Measurements from ENCODE around the gene NCAPD3. TPM values are rescaled to one million over a fixed set of nuclear protein-coding genes. Genes with fewer than 3 reads are reported as not detected.

The NCAPD3 gene
- total and polyA plus RNA-seq, 2 of the 13 experiments (the other 11 are each of a cell fraction or from before 2014, with no cell fraction given), result 20.7 to 25.6 TPM

- no peak for TF ChIP-seq MED1 (CRISPR knock-in tag; IDR thresholded peaks at IDR 0.05)
- TF ChIP-seq ZFP36 (IDR thresholded peaks at IDR 0.05; ENCODE audit: borderline replicate concordance, low read depth, low read length, partially characterized antibody), result no peak
- TF ChIP-seq ZBTB7B (CRISPR knock-in tag; IDR thresholded peaks at IDR 0.05), result no peak
- TF ChIP-seq, protein P1, sequence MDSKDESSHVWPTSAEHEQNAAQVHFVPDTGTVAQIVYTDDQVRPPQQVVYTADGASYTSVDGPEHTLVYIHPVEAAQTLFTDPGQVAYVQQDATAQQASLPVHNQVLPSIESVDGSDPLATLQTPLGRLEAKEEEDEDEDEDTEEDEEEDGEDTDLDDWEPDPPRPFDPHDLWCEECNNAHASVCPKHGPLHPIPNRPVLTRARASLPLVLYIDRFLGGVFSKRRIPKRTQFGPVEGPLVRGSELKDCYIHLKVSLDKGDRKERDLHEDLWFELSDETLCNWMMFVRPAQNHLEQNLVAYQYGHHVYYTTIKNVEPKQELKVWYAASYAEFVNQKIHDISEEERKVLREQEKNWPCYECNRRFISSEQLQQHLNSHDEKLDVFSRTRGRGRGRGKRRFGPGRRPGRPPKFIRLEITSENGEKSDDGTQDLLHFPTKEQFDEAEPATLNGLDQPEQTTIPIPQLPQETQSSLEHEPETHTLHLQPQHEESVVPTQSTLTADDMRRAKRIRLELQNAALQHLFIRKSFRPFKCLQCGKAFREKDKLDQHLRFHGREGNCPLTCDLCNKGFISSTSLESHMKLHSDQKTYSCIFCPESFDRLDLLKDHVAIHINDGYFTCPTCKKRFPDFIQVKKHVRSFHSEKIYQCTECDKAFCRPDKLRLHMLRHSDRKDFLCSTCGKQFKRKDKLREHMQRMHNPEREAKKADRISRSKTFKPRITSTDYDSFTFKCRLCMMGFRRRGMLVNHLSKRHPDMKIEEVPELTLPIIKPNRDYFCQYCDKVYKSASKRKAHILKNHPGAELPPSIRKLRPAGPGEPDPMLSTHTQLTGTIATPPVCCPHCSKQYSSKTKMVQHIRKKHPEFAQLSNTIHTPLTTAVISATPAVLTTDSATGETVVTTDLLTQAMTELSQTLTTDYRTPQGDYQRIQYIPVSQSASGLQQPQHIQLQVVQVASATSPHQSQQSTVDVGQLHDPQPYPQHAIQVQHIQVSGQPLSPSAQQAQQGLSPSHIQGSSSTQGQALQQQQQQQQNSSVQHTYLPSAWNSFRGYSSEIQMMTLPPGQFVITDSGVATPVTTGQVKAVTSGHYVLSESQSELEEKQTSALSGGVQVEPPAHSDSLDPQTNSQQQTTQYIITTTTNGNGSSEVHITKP (CRISPR knock-in tag; IDR thresholded peaks at IDR 0.05; ENCODE audit: low read depth), result no peak
- no peak for TF ChIP-seq CEBPG (CRISPR knock-in tag; IDR thresholded peaks at IDR 0.05)
- no peak for TF ChIP-seq ETV6 (CRISPR knock-in tag; conservative IDR thresholded peaks at IDR 0.05)
- no peak for TF ChIP-seq ZFP62 (CRISPR knock-in tag; IDR thresholded peaks at IDR 0.05)
Measured at GRCh38 chr11:134134167-134134566, 89.6 kb downstream of the NCAPD3 start (continued).

DNA sequence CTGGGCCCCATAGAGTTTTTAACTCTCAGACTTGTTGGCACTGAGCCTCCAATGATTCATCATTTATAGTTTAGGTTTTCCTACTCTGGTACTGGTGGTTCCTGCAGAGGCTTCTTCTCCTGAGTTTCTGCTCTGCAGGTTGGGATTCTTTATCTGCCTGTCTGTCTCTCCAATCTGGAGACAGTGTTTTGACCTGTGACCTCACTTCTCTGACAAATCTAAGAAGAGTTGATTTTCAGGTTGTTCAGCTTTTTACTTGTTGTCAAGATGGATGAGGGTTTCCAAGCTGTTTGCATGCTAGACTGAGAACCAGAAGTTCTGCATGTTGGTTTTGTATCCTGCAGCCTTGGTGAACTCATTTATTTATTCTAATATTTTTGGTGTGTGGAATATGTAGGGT, 91.0 kb downstream of the NCAPD3 start:
- Histone ChIP-seq H4K20me1 (ENCODE audit: insufficient read depth, low read length) (no peaks in the 10 kb centered on the region), H3K27ac (ENCODE audit: extremely low read length, insufficient read depth, low read length) (no peak overlapping the region), H3K27me3 (ENCODE audit: control insufficient read depth in 1 of 2, insufficient read depth in 2 of 2, low read length in 2 of 2) (no peaks in the 10 kb centered on the region), H3K9me3 (ENCODE audit: low read length) (peaks cover 9% of the 10 kb centered on the region; the same call in 1 of the 2 replicates), H3K9ac (ENCODE audit: insufficient read depth, low read depth, low read length) (no peak overlapping the region), H3K79me2 (ENCODE audit: insufficient read depth, low read length) (no peaks in the 10 kb centered on the region), H2AFZ (ENCODE audit: low read length) (no peak overlapping the region), H3K4me1 (ENCODE audit: insufficient read depth, low read length) (no peaks in the 10 kb centered on the region), H3K36me3 (replicated peaks in 1 of 2; ENCODE audit: control insufficient read depth in 1 of 2, insufficient read depth in 2 of 2, low read length in 2 of 2) (no peaks in the 10 kb centered on the region), H3K4me2 (ENCODE audit: low read depth, low read length) (no peak overlapping the region), H3K4me3 (replicated peaks in 1 of 3; ENCODE audit: insufficient read depth in 1 of 3, low read depth in 2 of 3, low read length in 3 of 3) (no peak overlapping the region)
- intact Hi-C loops (cut with micrococcal nuclease; ENCODE audit: unreplicated experiment), result no loop called here
- BruUV-seq (replicated peaks), result no TSS peak
- no peak for TF ChIP-seq ZNF451 (CRISPR knock-in tag; IDR thresholded peaks at IDR 0.05)
- TF ChIP-seq CENPT (CRISPR knock-in tag; IDR thresholded peaks at IDR 0.05; ENCODE audit: low read depth), result no peak
- TF ChIP-seq, protein P2, sequence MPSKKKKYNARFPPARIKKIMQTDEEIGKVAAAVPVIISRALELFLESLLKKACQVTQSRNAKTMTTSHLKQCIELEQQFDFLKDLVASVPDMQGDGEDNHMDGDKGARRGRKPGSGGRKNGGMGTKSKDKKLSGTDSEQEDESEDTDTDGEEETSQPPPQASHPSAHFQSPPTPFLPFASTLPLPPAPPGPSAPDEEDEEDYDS (CRISPR knock-in tag; IDR thresholded peaks at IDR 0.05), result no peak
- no peak for TF ChIP-seq KAT2B (IDR thresholded peaks at IDR 0.05; ENCODE audit: borderline replicate concordance, low read depth, low read length)
- no peak for TF ChIP-seq ZNF713 (CRISPR knock-in tag; IDR thresholded peaks at IDR 0.05)
- TF ChIP-seq HMG20A (CRISPR knock-in tag; IDR thresholded peaks at IDR 0.05; ENCODE audit: borderline replicate concordance), result no peak
- POLR2A ChIA-PET, result no interaction called here
- DNase-seq (ENCODE audit: low spot score) (no peak), ATAC-seq (no peak), FAIRE-seq (no peak)
- CTCF ChIA-PET (ENCODE audit: low intra/inter-chr PET ratio, low total read pairs), result no interaction called here
- in situ Hi-C loops (cut with HindIII; ENCODE audit: extremely low pct_ligation_motif_present, low pct_unique_long_range_greater_than_20kb), result no loop called here
